VCaP (cell line): ENCODE data around the gene PGBD5.

ENCODE experiments used
- H3K27ac ChIP-seq: fragments of 450-650 bp; 2 replicates; pipeline ENCODE4 v1.5.1; 2017
- CTCF ChIP-seq: fragments of 450-650 bp; conservative IDR thresholded peaks from 2 replicates; pipeline ENCODE4 v1.5.1; 2017; ENCODE audit warnings: mild to moderate bottlenecking, moderate library complexity

Gene PGBD5

GRCh38 chr1:230386637-230387262 is 39.4 kb downstream of the PGBD5 start:
- TF ChIP-seq CTCF: no peak
- H3K27ac ChIP-seq: no peak overlapping the region

GRCh38 chr1:230385930-230386329 is 40.2 kb downstream of the PGBD5 start:
- no peak for TF ChIP-seq CTCF
- H3K27ac ChIP-seq: no peak overlapping the region

GRCh38 chr1:230385158-230385450 is 41.0 kb downstream of the PGBD5 start:
- H3K27ac ChIP-seq: no peak overlapping the region
- no peak for TF ChIP-seq CTCF

GRCh38 chr1:230384380-230385157 is 41.6 kb downstream of the PGBD5 start:
- H3K27ac ChIP-seq: no peak overlapping the region
- TF ChIP-seq CTCF: no peak

GRCh38 chr1:230383425-230383824 is 42.7 kb downstream of the PGBD5 start:
- no peak for TF ChIP-seq CTCF
- H3K27ac ChIP-seq: no peak overlapping the region

GRCh38 chr1:230382001-230382491 is 44.1 kb downstream of the PGBD5 start:
- TF ChIP-seq CTCF: no peak
- no peak overlapping the region for H3K27ac ChIP-seq

GRCh38 chr1:230381585-230381984 is 44.5 kb downstream of the PGBD5 start:
- no peak for TF ChIP-seq CTCF
- H3K27ac ChIP-seq: no peak overlapping the region
